Measurements from ENCODE around the gene PLET1. TPM values are rescaled to one million over a fixed set of nuclear protein-coding genes. Genes with fewer than 3 reads are reported as not detected.

Gene PLET1
- total and polyA plus RNA-seq, 4 donors, result not detected

- Histone ChIP-seq H3K27ac (ENCODE audit: low read depth in 1 of 2, low read length in 2 of 2) (peak overlapping the region; percentile 87 to 92), H3K4me1 (ENCODE audit: control insufficient read depth in 1 of 2, insufficient read depth in 2 of 2, low read length in 2 of 2) (peaks cover 4 to 5% of the 10 kb centered on the region in 2 donors), H3K27me3 (ENCODE audit: control insufficient read depth in 1 of 2, insufficient read depth in 2 of 2, low read length in 1 of 2) (no peaks in the 10 kb centered on the region), H3K36me3 (ENCODE audit: control insufficient read depth in 1 of 2, insufficient read depth in 2 of 2, low read length in 1 of 2) (no peaks in the 10 kb centered on the region), H3K4me3 (ENCODE audit: low read length in 2 of 2) (peak overlapping the region; percentile 55 to 76), H3K9me3 (ENCODE audit: control insufficient read depth, low read length) (no peaks in the 10 kb centered on the region)
- WGBS, 2 donors, result 26 to 31% methylated on average over 6 of the region's 6 CpGs
- intact Hi-C loops (cut with DNase I), result loop anchor here (2.0 to 10.0 kb wide), 5 partner anchors 164 to 2004 kb away; partner anchors contain the start of genes NCAM1 (in 1 of the 2) and NNMT (in 1 of the 2)
- DNase-seq (no peak), ATAC-seq (ENCODE audit: low FRiP score) (no peak)
These were observed 30.5 kb upstream of the PLET1 start for GRCh38 chr11:112291191-112291590.

DNA sequence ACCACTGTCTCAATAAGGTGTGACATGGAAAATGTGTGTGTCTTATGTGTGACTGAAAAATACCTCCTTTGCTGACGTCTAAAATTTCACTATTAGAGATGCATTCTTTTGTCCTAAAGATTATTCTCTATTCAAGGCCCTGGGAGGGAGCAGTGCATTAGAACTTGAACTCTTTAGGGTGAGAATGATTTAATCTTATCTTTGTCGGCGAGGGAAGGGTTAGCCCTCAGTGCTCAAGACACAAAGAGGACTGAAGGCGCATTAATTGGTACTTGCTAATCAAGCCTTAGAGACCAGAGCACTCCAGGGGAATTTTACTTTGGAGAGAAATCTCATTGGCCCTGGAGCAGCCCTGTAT, 29.8 kb upstream of the PLET1 start:
- Histone ChIP-seq H3K27ac (ENCODE audit: low read depth in 1 of 2, low read length in 2 of 2) (peak overlapping the region; percentile 83 to 92), H3K36me3 (ENCODE audit: control insufficient read depth in 1 of 2, insufficient read depth in 2 of 2, low read length in 1 of 2) (no peaks in the 10 kb centered on the region), H3K4me1 (ENCODE audit: control insufficient read depth in 1 of 2, insufficient read depth in 2 of 2, low read length in 2 of 2) (peaks cover under 1 to 5% of the 10 kb centered on the region in 2 donors), H3K27me3 (ENCODE audit: control insufficient read depth in 1 of 2, insufficient read depth in 2 of 2, low read length in 1 of 2) (no peaks in the 10 kb centered on the region), H3K9me3 (ENCODE audit: control insufficient read depth, low read length) (no peaks in the 10 kb centered on the region), H3K4me3 (ENCODE audit: low read length in 2 of 2) (peak overlapping the region; percentile 55 to 76)
- ATAC-seq (ENCODE audit: low FRiP score) (no peak), DNase-seq (no peak)
- 2 to 3% methylated on average over 4 of the region's 4 CpGs for WGBS, 2 donors
- intact Hi-C loops (cut with DNase I), result loop anchor here (1.0 to 10.0 kb wide), 6 partner anchors 164 to 2004 kb away; partner anchors contain the start of genes NCAM1 (in 1 of the 2) and NNMT (in 1 of the 2)

GRCh38 chr11:112289588-112290492, 29.2 kb upstream of the PLET1 start:
- ATAC-seq (ENCODE audit: low FRiP score) (peak; percentile 95), DNase-seq (peak; percentile 88 to 96)
- Histone ChIP-seq H3K27me3 (ENCODE audit: control insufficient read depth in 1 of 2, insufficient read depth in 2 of 2, low read length in 1 of 2) (no peaks in the 10 kb centered on the region), H3K36me3 (ENCODE audit: control insufficient read depth in 1 of 2, insufficient read depth in 2 of 2, low read length in 1 of 2) (no peaks in the 10 kb centered on the region), H3K4me3 (ENCODE audit: low read length in 2 of 2) (peak overlapping the region; percentile 55 to 76), H3K4me1 (ENCODE audit: control insufficient read depth in 1 of 2, insufficient read depth in 2 of 2, low read length in 2 of 2) (peaks cover 0 to 2% of the 10 kb centered on the region in 2 donors), H3K27ac (ENCODE audit: low read depth in 1 of 2, low read length in 2 of 2) (peak overlapping the region; percentile 83 to 92), H3K9me3 (ENCODE audit: control insufficient read depth, low read length) (no peaks in the 10 kb centered on the region)
- intact Hi-C loops (cut with DNase I), result loop anchor here (1.0 to 10.0 kb wide), 10 partner anchors 165 to 2005 kb away; partner anchors contain the start of genes NCAM1 (in 1 of the 2) and NNMT (in 1 of the 2)
- WGBS, 2 donors, result 2% methylated on average over 60 of the region's 60 CpGs

DNA sequence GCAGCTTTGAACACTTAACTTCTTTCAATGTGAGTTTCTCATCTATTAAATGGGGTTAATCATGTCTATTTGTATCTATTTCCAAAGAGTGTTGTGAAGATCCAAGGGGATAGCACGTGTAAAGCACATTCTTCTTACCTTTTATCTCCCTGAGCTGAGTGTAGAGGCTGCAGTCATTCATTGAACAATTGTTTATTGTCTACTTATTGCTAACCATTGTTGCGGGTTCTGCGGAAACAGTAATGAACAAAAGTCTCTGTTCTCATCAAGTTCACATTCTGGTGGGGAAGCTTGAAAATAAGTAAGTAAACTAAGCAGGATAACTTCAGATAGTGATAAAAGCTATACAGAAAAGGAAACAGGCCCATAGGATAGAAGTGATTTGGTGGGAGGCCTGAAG, 27.4 kb upstream of the PLET1 start:
- Histone ChIP-seq H3K36me3 (ENCODE audit: control insufficient read depth in 1 of 2, insufficient read depth in 2 of 2, low read length in 1 of 2) (no peaks in the 10 kb centered on the region), H3K27ac (ENCODE audit: low read depth in 1 of 2, low read length in 2 of 2) (no peak overlapping the region), H3K4me3 (ENCODE audit: low read length in 2 of 2) (no peak overlapping the region), H3K9me3 (ENCODE audit: control insufficient read depth, low read length) (no peaks in the 10 kb centered on the region), H3K4me1 (ENCODE audit: control insufficient read depth in 1 of 2, insufficient read depth in 2 of 2, low read length in 2 of 2) (no peaks in the 10 kb centered on the region), H3K27me3 (ENCODE audit: control insufficient read depth in 1 of 2, insufficient read depth in 2 of 2, low read length in 1 of 2) (no peaks in the 10 kb centered on the region)
- ATAC-seq (ENCODE audit: low FRiP score) (no peak), DNase-seq (no peak)
- 93 to 95% methylated on average over 3 of the region's 3 CpGs for WGBS, 2 donors
- intact Hi-C loops (cut with DNase I), result loop anchor here (5.0 to 10.0 kb wide), 4 partner anchors 173 to 997 kb away; no protein-coding TSS in a partner anchor

DNA sequence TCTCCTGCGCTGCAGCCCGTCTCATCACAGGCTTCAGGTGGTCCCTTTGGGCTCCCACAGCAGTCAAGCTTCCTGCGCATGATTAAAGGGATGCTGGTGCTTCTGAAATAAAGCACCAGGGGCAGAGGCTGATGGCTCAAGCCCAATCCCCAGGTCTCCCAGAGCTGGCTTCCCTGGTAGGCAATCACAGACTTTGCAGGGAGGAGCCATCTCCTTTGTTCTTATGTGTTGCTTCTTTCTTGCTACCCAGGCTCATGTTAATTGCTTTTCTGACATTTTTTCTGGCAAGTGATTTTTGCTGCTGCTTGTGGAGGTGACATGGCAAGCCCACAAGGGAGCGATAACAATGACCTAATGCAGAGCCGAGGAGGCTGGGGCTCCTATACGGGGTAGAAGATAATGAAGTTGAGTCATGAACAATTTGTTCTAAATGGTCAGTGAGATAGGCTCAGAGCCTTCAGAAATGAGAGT, 25.2 kb upstream of the PLET1 start:
- intact Hi-C loops (cut with DNase I), result loop anchor here (5.0 to 10.0 kb wide), 4 partner anchors 171 to 999 kb away; no protein-coding TSS in a partner anchor
- Histone ChIP-seq H3K9me3 (ENCODE audit: control insufficient read depth, low read length) (no peaks in the 10 kb centered on the region), H3K27me3 (ENCODE audit: control insufficient read depth in 1 of 2, insufficient read depth in 2 of 2, low read length in 1 of 2) (no peaks in the 10 kb centered on the region), H3K4me1 (ENCODE audit: control insufficient read depth in 1 of 2, insufficient read depth in 2 of 2, low read length in 2 of 2) (no peaks in the 10 kb centered on the region), H3K4me3 (ENCODE audit: low read length in 2 of 2) (no peak overlapping the region), H3K27ac (ENCODE audit: low read depth in 1 of 2, low read length in 2 of 2) (no peak overlapping the region), H3K36me3 (ENCODE audit: control insufficient read depth in 1 of 2, insufficient read depth in 2 of 2, low read length in 1 of 2) (no peaks in the 10 kb centered on the region)
- WGBS, 2 donors, result 58 to 65% methylated on average over 6 of the region's 6 CpGs
- no peak for ATAC-seq (ENCODE audit: low FRiP score)
- no peak for DNase-seq

- Histone ChIP-seq H3K27me3 (ENCODE audit: control insufficient read depth in 1 of 2, insufficient read depth in 2 of 2, low read length in 1 of 2) (no peaks in the 10 kb centered on the region), H3K4me1 (ENCODE audit: control insufficient read depth in 1 of 2, insufficient read depth in 2 of 2, low read length in 2 of 2) (no peaks in the 10 kb centered on the region), H3K9me3 (ENCODE audit: control insufficient read depth, low read length) (no peaks in the 10 kb centered on the region), H3K27ac (ENCODE audit: low read depth in 1 of 2, low read length in 2 of 2) (no peak overlapping the region), H3K36me3 (ENCODE audit: control insufficient read depth in 1 of 2, insufficient read depth in 2 of 2, low read length in 1 of 2) (no peaks in the 10 kb centered on the region), H3K4me3 (ENCODE audit: low read length in 2 of 2) (no peak overlapping the region)
- no peak for ATAC-seq (ENCODE audit: low FRiP score)
- intact Hi-C loops (cut with DNase I), result loop anchor here (2.0 to 10.0 kb wide), 5 partner anchors 61 to 1006 kb away; no protein-coding TSS in a partner anchor
- no peak for DNase-seq
- WGBS, 2 donors, result 89 to 91% methylated on average over 4 of the region's 4 CpGs
These were observed 21.1 kb upstream of the PLET1 start for GRCh38 chr11:112281726-112282125.

GRCh38 chr11:112280268-112281126, 19.8 kb upstream of the PLET1 start:
- no peaks in the 10 kb centered on the region for H3K36me3 ChIP-seq (ENCODE audit: control insufficient read depth in 1 of 2, insufficient read depth in 2 of 2, low read length in 1 of 2)
- H3K27ac ChIP-seq (ENCODE audit: low read depth in 1 of 2, low read length in 2 of 2), result peak overlapping the region in 1 of 2 donors; percentile 62
- H3K4me1 ChIP-seq (ENCODE audit: control insufficient read depth in 1 of 2, insufficient read depth in 2 of 2, low read length in 2 of 2), result no peaks in the 10 kb centered on the region
- no peaks in the 10 kb centered on the region for H3K27me3 ChIP-seq (ENCODE audit: control insufficient read depth in 1 of 2, insufficient read depth in 2 of 2, low read length in 1 of 2)
- H3K9me3 ChIP-seq (ENCODE audit: control insufficient read depth, low read length), result no peaks in the 10 kb centered on the region
- ATAC-seq (ENCODE audit: low FRiP score) (peak; percentile 94), DNase-seq (peak in 1 of 2 donors; percentile 73)
- 0 to 1% methylated on average over 18 of the region's 18 CpGs for WGBS, 2 donors
- intact Hi-C loops (cut with DNase I), result loop anchor here (1.0 to 10.0 kb wide), 6 partner anchors 60 to 1007 kb away; no protein-coding TSS in a partner anchor
- peak overlapping the region; percentile 48 to 66 for H3K4me3 ChIP-seq (ENCODE audit: low read length in 2 of 2)

- no peaks in the 10 kb centered on the region for H3K9me3 ChIP-seq (ENCODE audit: control insufficient read depth, low read length)
- DNase-seq (peak; percentile 83 to 93), ATAC-seq (ENCODE audit: low FRiP score) (peak; percentile 94)
- H3K27ac ChIP-seq (ENCODE audit: low read depth in 1 of 2, low read length in 2 of 2), result no peak overlapping the region
- no peaks in the 10 kb centered on the region for H3K36me3 ChIP-seq (ENCODE audit: control insufficient read depth in 1 of 2, insufficient read depth in 2 of 2, low read length in 1 of 2)
- H3K4me3 ChIP-seq (ENCODE audit: low read length in 2 of 2), result peak overlapping the region; percentile 48 to 66
- intact Hi-C loops (cut with DNase I), result loop anchor here (1.0 to 10.0 kb wide), 6 partner anchors 59 to 1007 kb away; no protein-coding TSS in a partner anchor
- 2% methylated on average over 15 of the region's 15 CpGs for WGBS, 2 donors
- no peaks in the 10 kb centered on the region for H3K27me3 ChIP-seq (ENCODE audit: control insufficient read depth in 1 of 2, insufficient read depth in 2 of 2, low read length in 1 of 2)
- no peaks in the 10 kb centered on the region for H3K4me1 ChIP-seq (ENCODE audit: control insufficient read depth in 1 of 2, insufficient read depth in 2 of 2, low read length in 2 of 2)
These were observed 19.2 kb upstream of the PLET1 start for GRCh38 chr11:112279901-112280267.

Data from aorta (tissue), 5 donors.